K562 (cell line): ENCODE data around the gene NKAPL. TPM values are rescaled to one million over a fixed set of nuclear protein-coding genes. Genes with fewer than 3 reads are reported as not detected.
A peak's percentile ranks its signal among the peaks of the same experiment; 100 is the strongest.

Source experiments
- C11orf30 ChIP-seq: fragments of 450-650 bp; IDR thresholded peaks from 2 replicates; pipeline ENCODE4 v1.6.1; 2016; ENCODE audit warnings: low read depth, mild to moderate bottlenecking
- FOXO4 ChIP-seq: fragments of 450-650 bp; formaldehyde crosslinking; IDR thresholded peaks from 2 replicates; pipeline ENCODE4 v1.4.0; 2020; ENCODE audit warnings: mild to moderate bottlenecking, moderate library complexity
- FUS ChIP-seq: fragments of 200-400 bp; formaldehyde crosslinking; optimal IDR thresholded peaks from 2 replicates; pipeline ENCODE3; 2017; ENCODE audit warnings: low read depth, low read length
- GABPA ChIP-seq: fragments of 200-800 bp; sonication (Bioruptor generic); conservative IDR thresholded peaks from 2 replicates; pipeline ENCODE4 v1.6.1; 2016; ENCODE audit warnings: low read depth, missing genetic modification characterization, missing compliant biosample characterization
- HIVEP1 ChIP-seq: fragments of 250-450 bp; sonication (Bioruptor Pico); IDR thresholded peaks from 2 replicates; pipeline ENCODE4 v1.4.0; 2020; ENCODE audit warnings: mild to moderate bottlenecking
- LARP7 ChIP-seq: fragments of 450-650 bp; IDR thresholded peaks from 2 replicates; pipeline ENCODE4 v1.6.1; 2016
- NONO ChIP-seq, 2 experiments: fragments of 200-400 bp in 1 of 2; fragments of 450-650 bp in 1 of 2; formaldehyde crosslinking in 1 of 2; IDR thresholded peaks; 2 replicates each; pipeline ENCODE4 v1.6.1; 2017; ENCODE audit warnings: low read depth in 2 of 2, mild to moderate bottlenecking in 2 of 2, moderate library complexity in 2 of 2, low read length in 1 of 2
- NR2F6 ChIP-seq: fragments of 450-650 bp; formaldehyde crosslinking; IDR thresholded peaks from 2 replicates; pipeline ENCODE4 v1.4.0; 2020; ENCODE audit warnings: mild to moderate bottlenecking
- POLR2G ChIP-seq: fragments of 200-400 bp; formaldehyde crosslinking; IDR thresholded peaks from 2 replicates; pipeline ENCODE4 v1.6.1; 2017; ENCODE audit warnings: low read depth, mild to moderate bottlenecking, antibody characterized with exemption, low read length, moderate library complexity
- PRMT5 ChIP-seq: sonication (generic); formaldehyde crosslinking; IDR thresholded peaks from 2 replicates; pipeline ENCODE4 v1.5.0; 2020; ENCODE audit warnings: missing genetic modification reagents
- RHOXF2B ChIP-seq: fragments of 250-450 bp; sonication (Bioruptor Pico); conservative IDR thresholded peaks from 2 replicates; pipeline ENCODE4 v1.5.1; 2021
- ZBED1 ChIP-seq: IDR thresholded peaks from 2 replicates; pipeline ENCODE4 v1.6.1; 2014
- ZBTB7A ChIP-seq: IDR thresholded peaks from 2 replicates; pipeline ENCODE4 v1.6.1; 2011; ENCODE audit warnings: low read depth, mild to moderate bottlenecking, low read length, moderate library complexity, borderline replicate concordance; ENCODE audit not compliant: control insufficient read depth
- ZFP1 ChIP-seq: fragments of 450-650 bp; formaldehyde crosslinking; IDR thresholded peaks from 2 replicates; pipeline ENCODE4 v1.4.0; 2020; ENCODE audit warnings: mild to moderate bottlenecking, mixed read lengths
- ZFP30 ChIP-seq: fragments of 250-450 bp; sonication (Bioruptor Pico); IDR thresholded peaks from 2 replicates; pipeline ENCODE4 v1.8.0; 2022; ENCODE audit warnings: moderate library complexity, mild to moderate bottlenecking, inconsistent platforms, borderline replicate concordance
- ZNF217 ChIP-seq: sonication (generic); formaldehyde crosslinking; IDR thresholded peaks from 2 replicates; pipeline ENCODE4 v1.8.0; 2022; ENCODE audit warnings: mild to moderate bottlenecking, missing genetic modification reagents
- ZNF24 ChIP-seq: fragments of 450-650 bp; IDR thresholded peaks from 2 replicates; pipeline ENCODE4 v1.6.1; 2016
- ZNF384 ChIP-seq: IDR thresholded peaks from 2 replicates; pipeline ENCODE4 v1.6.1; 2012; ENCODE audit warnings: low read depth, low read length, improper control_type of control experiment
- ZNF436 ChIP-seq: fragments of 250-450, 450-650 bp; sonication (Bioruptor Pico); formaldehyde crosslinking; IDR thresholded peaks from 2 replicates; pipeline ENCODE4 v1.7.0; 2020; ENCODE audit warnings: mild to moderate bottlenecking
- polyA plus RNA-seq, 8 experiments: library from polyadenylated mRNA; depleted of rRNA in 4 of 8; stranded (reverse) in 5 of 8; unstranded in 3 of 8; fragments of >200 nt; fragmentation: Nextera tagmentation in 2 of 8; fragmentation: Illumina TruSeq in 1 of 8; extraction: Ambion mirVana in 2 of 8; extraction: Trizol in 1 of 8; gene quantifications; 2 replicates each; pipeline versions ENCODE4 v1.2.1 to v1.2.3, GENCODE V29; 2011 to 2014; ENCODE audit warnings: inconsistent platforms in 1 of 8, missing spikeins in 1 of 8
- total RNA-seq, 7 experiments: library from RNA; depleted of rRNA in 6 of 7; stranded (reverse); fragments of >200 nt in 6 of 7; fragmentation: Illumina TruSeq in 2 of 7; extraction: Trizol in 2 of 7; gene quantifications; 2 replicates each; pipeline versions ENCODE4 v1.2.1 to v1.2.3, GENCODE V29; 2011 to 2021; ENCODE audit warnings: low replicate concordance in 1 of 7
- TF ChIP-seq, protein P1 (sequence below), 2 experiments: IDR thresholded peaks; 2 replicates each; pipeline ENCODE4 v1.6.1; 2012; ENCODE audit warnings: improper control_type of control experiment in 2 of 2, low read depth in 2 of 2, low read length in 2 of 2, borderline replicate concordance in 1 of 2

NKAPL gene
- total and polyA plus RNA-seq, 9 of the 15 experiments (the other 6 are each of a cell fraction or from before 2014, with no cell fraction given), result not detected

DNA sequence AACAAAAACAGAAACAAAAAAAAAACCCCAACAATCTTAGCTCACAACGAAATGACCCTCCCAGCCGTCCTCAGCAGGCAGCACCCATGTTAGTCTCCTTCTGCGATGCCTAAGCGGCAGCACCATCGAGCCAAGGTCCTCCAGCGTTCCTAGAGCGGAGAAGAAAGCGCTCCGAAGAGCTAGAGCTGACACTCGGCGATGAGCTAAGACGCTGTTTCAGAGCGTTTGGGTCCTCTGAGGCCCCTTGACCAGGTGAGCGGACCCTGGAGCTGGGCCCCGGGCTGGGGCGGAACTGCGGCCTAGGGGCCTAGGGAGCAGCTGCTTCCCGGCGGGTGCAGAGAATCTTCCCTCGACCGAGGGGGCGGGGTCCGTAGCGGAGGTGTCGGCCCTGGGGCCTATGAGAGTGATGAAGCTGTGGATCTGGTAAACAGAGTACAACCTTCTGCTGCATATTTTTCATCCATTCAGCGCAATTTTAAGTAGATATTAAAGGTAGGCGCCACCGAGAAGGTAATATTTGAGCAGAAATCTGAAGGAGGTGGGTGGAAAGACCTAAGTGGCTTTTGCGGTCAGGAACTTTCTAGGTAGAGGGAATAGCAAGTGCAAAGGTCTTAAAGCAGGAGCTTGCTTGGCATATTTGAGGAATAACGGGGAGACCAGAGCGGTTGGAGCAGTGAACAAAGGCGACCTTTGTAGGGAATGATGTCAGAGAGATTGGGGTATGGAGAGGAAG lies 8.0 kb downstream of the NKAPL start, which contains the start of gene ZSCAN26 (continued):
- TF ChIP-seq, protein P1, sequence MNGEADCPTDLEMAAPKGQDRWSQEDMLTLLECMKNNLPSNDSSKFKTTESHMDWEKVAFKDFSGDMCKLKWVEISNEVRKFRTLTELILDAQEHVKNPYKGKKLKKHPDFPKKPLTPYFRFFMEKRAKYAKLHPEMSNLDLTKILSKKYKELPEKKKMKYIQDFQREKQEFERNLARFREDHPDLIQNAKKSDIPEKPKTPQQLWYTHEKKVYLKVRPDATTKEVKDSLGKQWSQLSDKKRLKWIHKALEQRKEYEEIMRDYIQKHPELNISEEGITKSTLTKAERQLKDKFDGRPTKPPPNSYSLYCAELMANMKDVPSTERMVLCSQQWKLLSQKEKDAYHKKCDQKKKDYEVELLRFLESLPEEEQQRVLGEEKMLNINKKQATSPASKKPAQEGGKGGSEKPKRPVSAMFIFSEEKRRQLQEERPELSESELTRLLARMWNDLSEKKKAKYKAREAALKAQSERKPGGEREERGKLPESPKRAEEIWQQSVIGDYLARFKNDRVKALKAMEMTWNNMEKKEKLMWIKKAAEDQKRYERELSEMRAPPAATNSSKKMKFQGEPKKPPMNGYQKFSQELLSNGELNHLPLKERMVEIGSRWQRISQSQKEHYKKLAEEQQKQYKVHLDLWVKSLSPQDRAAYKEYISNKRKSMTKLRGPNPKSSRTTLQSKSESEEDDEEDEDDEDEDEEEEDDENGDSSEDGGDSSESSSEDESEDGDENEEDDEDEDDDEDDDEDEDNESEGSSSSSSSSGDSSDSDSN (IDR thresholded peaks at IDR 0.05; ENCODE audit: borderline replicate concordance in 1 of 2, low read depth in 2 of 2, low read length in 2 of 2), result peak; percentile 91 to 92
- 0 out of 2 replicates have a peak, but pooled peaks have one; percentile 56 for TF ChIP-seq LARP7
- 0 out of 2 replicates have a peak, but pooled peaks have one; percentile 47 for TF ChIP-seq ZFP30 (CRISPR knock-in tag)
- TF ChIP-seq FUS, result no peak
- TF ChIP-seq NR2F6, result no peak
- no peak for TF ChIP-seq RHOXF2B
- 0 out of 2 replicates have a peak, but pooled peaks have one; percentile 17 for TF ChIP-seq ZNF384
- peak; percentile 78 for TF ChIP-seq GABPA (tag)
- peak; percentile 75; the same call in 1 of the 2 replicates for TF ChIP-seq HIVEP1
- no peak for TF ChIP-seq ZNF217 (CRISPR knock-in tag)
- peak; percentile 64; the same call in 1 of the 2 replicates for TF ChIP-seq ZNF436
- TF ChIP-seq ZBTB7A, result peak; percentile 76; the same call in 1 of the 2 replicates
- TF ChIP-seq ZFP1, result no peak
- TF ChIP-seq ZBED1, result no peak; the same call in 1 of the 2 replicates
- 0 out of 2 replicates have a peak, but pooled peaks have one; percentile 51 for TF ChIP-seq FOXO4
- TF ChIP-seq POLR2G, result peak; percentile 92
- TF ChIP-seq ZNF24, result peak; percentile 33; the same call in 1 of the 2 replicates
- peak; percentile 66 for TF ChIP-seq C11orf30
- TF ChIP-seq PRMT5 (CRISPR knock-in tag), result no peak
- peak in 1 of 2 experiments; percentile 30; a peak in 1 of 4 replicates for TF ChIP-seq NONO (IDR thresholded peaks at IDR 0.05; ENCODE audit: low read depth in 2 of 2, low read length in 1 of 2)
